H1 (cell line): ENCODE measurements around the gene EXOC2. TPM values are rescaled to one million over a fixed set of nuclear protein-coding genes. Genes with fewer than 3 reads are reported as not detected.

Experiments
- CREB1 ChIP-seq: IDR thresholded peaks from 2 replicates; pipeline ENCODE4 v1.6.1; 2012; ENCODE audit warnings: inconsistent platforms
- CTBP2 ChIP-seq: IDR thresholded peaks from 2 replicates; pipeline ENCODE4 v1.7.0; 2011; ENCODE audit warnings: borderline replicate concordance, mild to moderate bottlenecking, moderate library complexity, mixed read lengths, low read length; ENCODE audit not compliant: insufficient read depth, insufficient read length
- EZH2 ChIP-seq: fragments of 200-600 bp; sonication (generic); IDR thresholded peaks from 2 replicates; pipeline ENCODE4 v1.7.1; 2012; ENCODE audit warnings: low read depth, mild to moderate bottlenecking, moderate library complexity, low read length, inconsistent platforms; ENCODE audit not compliant: severe bottlenecking
- GABPA ChIP-seq: IDR thresholded peaks from 2 replicates; pipeline ENCODE4 v1.6.1; 2011; ENCODE audit warnings: mild to moderate bottlenecking, low read length, moderate library complexity, borderline replicate concordance; ENCODE audit not compliant: insufficient read depth
- HDAC6 ChIP-seq: IDR thresholded peaks from one replicate; pipeline ENCODE4 v1.7.1; 2012; ENCODE audit warnings: low read depth, mild to moderate bottlenecking, inconsistent platforms, low read length, moderate library complexity
- KDM1A ChIP-seq: fragments of 200-600, 300-600 bp; sonication (generic); IDR thresholded peaks from 2 replicates; pipeline ENCODE4 v1.7.1; 2016; ENCODE audit warnings: mild to moderate bottlenecking, low read length, borderline replicate concordance
- POLR2A ChIP-seq, 2 experiments: IDR thresholded peaks; 1 replicate in 1 of 2; 2 replicates in 1 of 2; pipeline ENCODE4 v1.6.1; 2011; ENCODE audit warnings: low read depth in 2 of 2, low read length in 2 of 2, mild to moderate bottlenecking in 2 of 2; ENCODE audit errors: control extremely low read depth in 1 of 2
- POLR2AphosphoS5 ChIP-seq: IDR thresholded peaks from 2 replicates; pipeline ENCODE4 v1.6.1; 2011; ENCODE audit warnings: low read depth, low read length
- RFX5 ChIP-seq: IDR thresholded peaks from 2 replicates; pipeline ENCODE4 v1.6.1; 2011; ENCODE audit warnings: low read depth, low read length, improper control_type of control experiment, borderline replicate concordance
- YY1 ChIP-seq: IDR thresholded peaks from 2 replicates; pipeline ENCODE4 v1.6.1; 2011; ENCODE audit warnings: low read depth, mild to moderate bottlenecking, low read length
- polyA plus RNA-seq, 7 experiments: library from polyadenylated mRNA; depleted of rRNA in 3 of 7; stranded (reverse) in 5 of 7; unstranded in 2 of 7; fragments of >200 nt in 5 of 7; fragments of 200-250 nt in 2 of 7; gene quantifications; 1 replicate in 5 of 7; 2 replicates in 1 of 7; 4 replicates in 1 of 7; pipeline versions ENCODE4 v1.2.1 to v1.2.3, GENCODE V29; 2011 to 2013; ENCODE audit warnings: missing spikeins in 2 of 7, mixed read lengths in 2 of 7
- total RNA-seq: library from RNA; stranded (reverse); fragmentation: NEBNext Ultra II Directional; extraction: Animal tissue kit (Norgen Biotek cat#: 25700); gene quantifications from 2 replicates; pipeline ENCODE4 v1.2.1, GENCODE V29; 2021
- TF ChIP-seq, protein P1 (sequence below): fragments of 300-600 bp; sonication (generic); IDR thresholded peaks from 2 replicates; pipeline ENCODE4 v1.7.1; 2012; ENCODE audit warnings: low read length, moderate library complexity, mild to moderate bottlenecking, inconsistent platforms; ENCODE audit not compliant: insufficient replicate concordance

EXOC2 gene
- total and polyA plus RNA-seq, 2 of the 8 experiments (the other 6 are each of a cell fraction or from before 2014, with no cell fraction given), result 25.5 to 44.4 TPM

DNA sequence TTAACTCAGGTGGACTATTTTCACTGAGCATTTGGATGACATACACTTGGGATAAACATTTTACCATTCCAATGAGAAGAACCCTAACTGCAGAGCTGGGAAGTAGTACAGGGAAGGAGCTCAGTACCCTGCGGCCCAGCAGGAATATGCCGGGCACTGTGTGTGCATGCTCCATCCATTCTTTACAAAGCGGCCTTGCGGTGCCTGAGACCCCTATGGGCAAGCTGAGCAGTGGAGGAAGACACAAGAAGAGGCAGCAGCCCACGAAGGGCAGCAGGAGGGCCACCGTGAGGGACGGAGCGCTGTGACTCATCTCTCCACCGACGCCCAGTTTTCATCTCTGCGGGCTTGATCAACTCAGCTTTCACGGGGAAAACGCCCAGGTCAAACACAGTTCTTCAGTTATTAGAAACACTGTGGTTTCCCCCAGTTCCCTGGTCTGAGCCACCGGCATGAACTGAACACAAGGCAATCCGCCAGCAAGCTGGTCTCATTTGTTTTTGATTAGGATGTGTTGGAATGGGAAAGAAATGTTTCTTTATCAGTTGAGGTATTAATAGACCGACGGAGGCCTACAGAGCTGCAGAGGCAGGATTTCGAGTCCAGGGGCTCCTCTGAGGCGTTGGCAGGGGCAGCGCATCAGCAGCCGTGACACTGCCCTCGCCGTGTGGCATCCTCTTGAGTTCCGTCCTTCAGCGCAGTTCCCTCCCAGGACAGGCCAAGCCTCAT lies 256.5 kb downstream of the EXOC2 start (continued):
- TF ChIP-seq, protein P1, sequence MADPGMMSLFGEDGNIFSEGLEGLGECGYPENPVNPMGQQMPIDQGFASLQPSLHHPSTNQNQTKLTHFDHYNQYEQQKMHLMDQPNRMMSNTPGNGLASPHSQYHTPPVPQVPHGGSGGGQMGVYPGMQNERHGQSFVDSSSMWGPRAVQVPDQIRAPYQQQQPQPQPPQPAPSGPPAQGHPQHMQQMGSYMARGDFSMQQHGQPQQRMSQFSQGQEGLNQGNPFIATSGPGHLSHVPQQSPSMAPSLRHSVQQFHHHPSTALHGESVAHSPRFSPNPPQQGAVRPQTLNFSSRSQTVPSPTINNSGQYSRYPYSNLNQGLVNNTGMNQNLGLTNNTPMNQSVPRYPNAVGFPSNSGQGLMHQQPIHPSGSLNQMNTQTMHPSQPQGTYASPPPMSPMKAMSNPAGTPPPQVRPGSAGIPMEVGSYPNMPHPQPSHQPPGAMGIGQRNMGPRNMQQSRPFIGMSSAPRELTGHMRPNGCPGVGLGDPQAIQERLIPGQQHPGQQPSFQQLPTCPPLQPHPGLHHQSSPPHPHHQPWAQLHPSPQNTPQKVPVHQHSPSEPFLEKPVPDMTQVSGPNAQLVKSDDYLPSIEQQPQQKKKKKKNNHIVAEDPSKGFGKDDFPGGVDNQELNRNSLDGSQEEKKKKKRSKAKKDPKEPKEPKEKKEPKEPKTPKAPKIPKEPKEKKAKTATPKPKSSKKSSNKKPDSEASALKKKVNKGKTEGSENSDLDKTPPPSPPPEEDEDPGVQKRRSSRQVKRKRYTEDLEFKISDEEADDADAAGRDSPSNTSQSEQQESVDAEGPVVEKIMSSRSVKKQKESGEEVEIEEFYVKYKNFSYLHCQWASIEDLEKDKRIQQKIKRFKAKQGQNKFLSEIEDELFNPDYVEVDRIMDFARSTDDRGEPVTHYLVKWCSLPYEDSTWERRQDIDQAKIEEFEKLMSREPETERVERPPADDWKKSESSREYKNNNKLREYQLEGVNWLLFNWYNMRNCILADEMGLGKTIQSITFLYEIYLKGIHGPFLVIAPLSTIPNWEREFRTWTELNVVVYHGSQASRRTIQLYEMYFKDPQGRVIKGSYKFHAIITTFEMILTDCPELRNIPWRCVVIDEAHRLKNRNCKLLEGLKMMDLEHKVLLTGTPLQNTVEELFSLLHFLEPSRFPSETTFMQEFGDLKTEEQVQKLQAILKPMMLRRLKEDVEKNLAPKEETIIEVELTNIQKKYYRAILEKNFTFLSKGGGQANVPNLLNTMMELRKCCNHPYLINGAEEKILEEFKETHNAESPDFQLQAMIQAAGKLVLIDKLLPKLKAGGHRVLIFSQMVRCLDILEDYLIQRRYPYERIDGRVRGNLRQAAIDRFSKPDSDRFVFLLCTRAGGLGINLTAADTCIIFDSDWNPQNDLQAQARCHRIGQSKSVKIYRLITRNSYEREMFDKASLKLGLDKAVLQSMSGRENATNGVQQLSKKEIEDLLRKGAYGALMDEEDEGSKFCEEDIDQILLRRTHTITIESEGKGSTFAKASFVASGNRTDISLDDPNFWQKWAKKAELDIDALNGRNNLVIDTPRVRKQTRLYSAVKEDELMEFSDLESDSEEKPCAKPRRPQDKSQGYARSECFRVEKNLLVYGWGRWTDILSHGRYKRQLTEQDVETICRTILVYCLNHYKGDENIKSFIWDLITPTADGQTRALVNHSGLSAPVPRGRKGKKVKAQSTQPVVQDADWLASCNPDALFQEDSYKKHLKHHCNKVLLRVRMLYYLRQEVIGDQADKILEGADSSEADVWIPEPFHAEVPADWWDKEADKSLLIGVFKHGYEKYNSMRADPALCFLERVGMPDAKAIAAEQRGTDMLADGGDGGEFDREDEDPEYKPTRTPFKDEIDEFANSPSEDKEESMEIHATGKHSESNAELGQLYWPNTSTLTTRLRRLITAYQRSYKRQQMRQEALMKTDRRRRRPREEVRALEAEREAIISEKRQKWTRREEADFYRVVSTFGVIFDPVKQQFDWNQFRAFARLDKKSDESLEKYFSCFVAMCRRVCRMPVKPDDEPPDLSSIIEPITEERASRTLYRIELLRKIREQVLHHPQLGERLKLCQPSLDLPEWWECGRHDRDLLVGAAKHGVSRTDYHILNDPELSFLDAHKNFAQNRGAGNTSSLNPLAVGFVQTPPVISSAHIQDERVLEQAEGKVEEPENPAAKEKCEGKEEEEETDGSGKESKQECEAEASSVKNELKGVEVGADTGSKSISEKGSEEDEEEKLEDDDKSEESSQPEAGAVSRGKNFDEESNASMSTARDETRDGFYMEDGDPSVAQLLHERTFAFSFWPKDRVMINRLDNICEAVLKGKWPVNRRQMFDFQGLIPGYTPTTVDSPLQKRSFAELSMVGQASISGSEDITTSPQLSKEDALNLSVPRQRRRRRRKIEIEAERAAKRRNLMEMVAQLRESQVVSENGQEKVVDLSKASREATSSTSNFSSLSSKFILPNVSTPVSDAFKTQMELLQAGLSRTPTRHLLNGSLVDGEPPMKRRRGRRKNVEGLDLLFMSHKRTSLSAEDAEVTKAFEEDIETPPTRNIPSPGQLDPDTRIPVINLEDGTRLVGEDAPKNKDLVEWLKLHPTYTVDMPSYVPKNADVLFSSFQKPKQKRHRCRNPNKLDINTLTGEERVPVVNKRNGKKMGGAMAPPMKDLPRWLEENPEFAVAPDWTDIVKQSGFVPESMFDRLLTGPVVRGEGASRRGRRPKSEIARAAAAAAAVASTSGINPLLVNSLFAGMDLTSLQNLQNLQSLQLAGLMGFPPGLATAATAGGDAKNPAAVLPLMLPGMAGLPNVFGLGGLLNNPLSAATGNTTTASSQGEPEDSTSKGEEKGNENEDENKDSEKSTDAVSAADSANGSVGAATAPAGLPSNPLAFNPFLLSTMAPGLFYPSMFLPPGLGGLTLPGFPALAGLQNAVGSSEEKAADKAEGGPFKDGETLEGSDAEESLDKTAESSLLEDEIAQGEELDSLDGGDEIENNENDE, result no peak
- TF ChIP-seq HDAC6, result no peak
- TF ChIP-seq CREB1, result no peak
- TF ChIP-seq POLR2A (IDR thresholded peaks at IDR 0.05; ENCODE audit: control extremely low read depth in 1 of 2, low read depth in 2 of 2, low read length in 2 of 2), result no peak
- TF ChIP-seq EZH2, result no peak
- no peak for TF ChIP-seq CTBP2
- TF ChIP-seq KDM1A, result no peak
- TF ChIP-seq RFX5, result no peak
- TF ChIP-seq YY1, result no peak
- no peak for TF ChIP-seq GABPA
- no peak for TF ChIP-seq POLR2AphosphoS5
